A549 (cell line): ENCODE measurements around the gene RBMS3.

ENCODE experiments used
- EP300 ChIP-seq, 2 experiments: fragments of >200 bp; sonication (Bioruptor Twin); formaldehyde crosslinking; IDR thresholded peaks; 2 replicates in 1 of 2; 3 replicates in 1 of 2; pipeline ENCODE4 v1.6.1; 2016 to 2017
- MAZ ChIP-seq: fragments of 150-350 bp; IDR thresholded peaks from 2 replicates; pipeline ENCODE4 v1.6.1; 2014; ENCODE audit warnings: antibody characterized with exemption, low read depth, low read length, borderline replicate concordance
- MYC ChIP-seq: IDR thresholded peaks from 2 replicates; pipeline ENCODE4 v1.6.1; 2012; ENCODE audit warnings: mild to moderate bottlenecking, inconsistent platforms, low read length, improper control_type of control experiment, borderline replicate concordance
- TF ChIP-seq, protein P1 (sequence below): fragments of >200 bp; sonication (Bioruptor Twin); formaldehyde crosslinking; IDR thresholded peaks from 3 replicates; pipeline ENCODE4 v1.5.1; 2016

DNA sequence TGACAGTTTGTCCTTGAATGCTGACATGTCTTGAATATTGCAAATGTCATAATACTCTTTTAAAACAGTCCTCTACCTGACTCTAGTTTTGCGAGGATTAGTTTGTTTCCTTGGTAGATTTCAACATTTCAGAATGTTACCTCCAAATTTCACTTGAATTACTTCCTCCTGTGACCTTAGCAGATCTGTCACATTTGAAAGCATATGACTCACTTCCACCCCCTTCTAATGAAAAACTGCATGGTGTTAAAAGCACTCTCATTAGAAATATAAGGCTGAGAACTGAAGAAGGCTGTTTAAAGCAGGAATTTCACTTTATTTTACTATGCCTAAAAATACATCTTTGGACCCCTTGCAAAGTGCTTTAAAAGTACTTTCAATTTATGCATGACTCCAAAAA, 726.8 kb downstream of the RBMS3 start:
- no peak for TF ChIP-seq EP300 (IDR thresholded peaks at IDR 0.05)
- no peak for TF ChIP-seq MAZ
- no peak for TF ChIP-seq MYC
- TF ChIP-seq, protein P1, sequence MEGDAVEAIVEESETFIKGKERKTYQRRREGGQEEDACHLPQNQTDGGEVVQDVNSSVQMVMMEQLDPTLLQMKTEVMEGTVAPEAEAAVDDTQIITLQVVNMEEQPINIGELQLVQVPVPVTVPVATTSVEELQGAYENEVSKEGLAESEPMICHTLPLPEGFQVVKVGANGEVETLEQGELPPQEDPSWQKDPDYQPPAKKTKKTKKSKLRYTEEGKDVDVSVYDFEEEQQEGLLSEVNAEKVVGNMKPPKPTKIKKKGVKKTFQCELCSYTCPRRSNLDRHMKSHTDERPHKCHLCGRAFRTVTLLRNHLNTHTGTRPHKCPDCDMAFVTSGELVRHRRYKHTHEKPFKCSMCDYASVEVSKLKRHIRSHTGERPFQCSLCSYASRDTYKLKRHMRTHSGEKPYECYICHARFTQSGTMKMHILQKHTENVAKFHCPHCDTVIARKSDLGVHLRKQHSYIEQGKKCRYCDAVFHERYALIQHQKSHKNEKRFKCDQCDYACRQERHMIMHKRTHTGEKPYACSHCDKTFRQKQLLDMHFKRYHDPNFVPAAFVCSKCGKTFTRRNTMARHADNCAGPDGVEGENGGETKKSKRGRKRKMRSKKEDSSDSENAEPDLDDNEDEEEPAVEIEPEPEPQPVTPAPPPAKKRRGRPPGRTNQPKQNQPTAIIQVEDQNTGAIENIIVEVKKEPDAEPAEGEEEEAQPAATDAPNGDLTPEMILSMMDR: no peak
